GM19467 (cell line): ENCODE results near the gene ATG2A.

Experiments used
- ATAC-seq: cut with Tn5 transposase; IDR thresholded peaks from one replicate; pipeline ENCODE4 v1.9.1; 2021; ENCODE audit warnings: mild to moderate bottlenecking, moderate library complexity; ENCODE audit not compliant: unreplicated experiment

Gene ATG2A

DNA sequence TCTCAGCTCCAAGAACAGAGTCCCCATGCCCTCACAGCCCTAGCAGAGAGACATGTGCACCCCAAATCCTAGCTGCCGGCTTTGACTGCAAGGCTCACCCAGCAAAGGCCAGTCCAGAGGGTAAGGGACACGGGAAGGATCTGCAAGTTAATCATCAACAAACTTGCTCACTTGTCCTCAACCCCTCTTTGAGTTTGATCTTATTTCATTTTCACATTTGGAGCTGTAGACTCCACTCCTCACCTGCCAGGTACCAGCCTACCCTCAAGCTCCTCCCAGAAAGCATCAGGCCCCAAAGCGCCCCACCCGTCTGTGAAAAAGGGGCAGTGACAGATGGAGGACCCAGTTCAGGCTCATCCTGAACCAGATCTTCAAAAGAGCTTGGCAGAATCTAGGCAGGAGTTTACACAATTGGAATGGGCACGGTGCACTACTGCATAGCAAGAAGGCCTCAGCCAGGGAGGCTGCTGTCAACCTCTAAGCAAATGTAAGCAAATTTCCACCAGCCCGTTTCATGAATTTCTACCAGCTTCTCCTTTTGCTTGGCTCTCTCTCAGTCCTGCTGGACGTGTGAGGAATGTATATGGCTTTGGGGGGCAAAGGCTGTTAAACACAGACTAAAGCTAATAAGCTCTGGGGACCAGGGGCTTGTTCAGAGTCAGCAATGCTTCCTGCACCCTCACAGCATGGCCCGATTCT, 44.1 kb downstream of the ATG2A start:
- ATAC-seq, result no peak

DNA sequence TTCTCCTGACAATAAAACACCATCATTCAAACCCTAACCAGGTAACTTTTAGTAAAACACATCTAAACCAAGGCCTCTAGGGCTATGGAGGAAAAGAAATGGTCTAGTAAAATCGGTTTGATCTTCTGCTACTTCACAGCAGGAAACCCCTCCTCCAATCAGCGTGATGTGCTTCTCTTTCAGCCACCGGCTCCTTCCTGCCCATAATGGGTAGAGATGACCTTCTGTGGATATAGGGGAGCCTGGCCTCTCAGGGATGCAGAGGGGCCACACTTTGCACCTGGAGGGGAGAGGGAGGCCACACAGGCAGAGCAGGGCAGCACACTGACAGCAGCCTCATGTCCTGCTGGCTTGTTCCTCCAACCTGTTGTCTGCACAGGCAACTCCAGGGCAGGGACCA, 45.5 kb downstream of the ATG2A start:
- ATAC-seq, result no peak

DNA sequence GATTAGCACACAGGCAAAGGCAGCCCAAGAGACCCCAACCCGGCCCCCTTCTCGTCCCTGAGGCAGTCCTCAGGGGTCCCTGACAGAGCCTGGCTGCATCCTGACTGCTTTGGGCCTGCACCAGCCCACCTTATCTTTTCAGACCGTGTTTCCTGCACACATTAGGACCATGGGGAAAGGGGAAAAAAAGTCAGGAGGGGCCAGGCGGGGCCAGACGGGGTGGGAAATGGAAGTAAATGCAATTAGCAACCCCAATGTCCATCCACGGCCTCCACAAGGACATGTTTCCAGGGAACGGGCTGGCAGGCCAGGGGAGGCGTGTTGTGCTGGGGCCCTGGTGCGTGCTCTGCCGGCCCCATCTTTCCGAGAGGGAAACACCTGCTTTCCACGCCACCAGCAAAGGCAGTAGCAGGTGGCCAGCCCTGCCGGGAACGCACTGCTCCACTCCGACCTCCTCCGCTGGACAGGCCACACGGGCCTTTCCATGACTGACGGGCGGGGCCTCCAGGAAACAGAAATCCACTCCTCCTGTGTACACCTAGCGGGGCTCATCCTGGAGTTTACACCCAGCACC, 46.0 kb downstream of the ATG2A start:
- no peak for ATAC-seq

DNA sequence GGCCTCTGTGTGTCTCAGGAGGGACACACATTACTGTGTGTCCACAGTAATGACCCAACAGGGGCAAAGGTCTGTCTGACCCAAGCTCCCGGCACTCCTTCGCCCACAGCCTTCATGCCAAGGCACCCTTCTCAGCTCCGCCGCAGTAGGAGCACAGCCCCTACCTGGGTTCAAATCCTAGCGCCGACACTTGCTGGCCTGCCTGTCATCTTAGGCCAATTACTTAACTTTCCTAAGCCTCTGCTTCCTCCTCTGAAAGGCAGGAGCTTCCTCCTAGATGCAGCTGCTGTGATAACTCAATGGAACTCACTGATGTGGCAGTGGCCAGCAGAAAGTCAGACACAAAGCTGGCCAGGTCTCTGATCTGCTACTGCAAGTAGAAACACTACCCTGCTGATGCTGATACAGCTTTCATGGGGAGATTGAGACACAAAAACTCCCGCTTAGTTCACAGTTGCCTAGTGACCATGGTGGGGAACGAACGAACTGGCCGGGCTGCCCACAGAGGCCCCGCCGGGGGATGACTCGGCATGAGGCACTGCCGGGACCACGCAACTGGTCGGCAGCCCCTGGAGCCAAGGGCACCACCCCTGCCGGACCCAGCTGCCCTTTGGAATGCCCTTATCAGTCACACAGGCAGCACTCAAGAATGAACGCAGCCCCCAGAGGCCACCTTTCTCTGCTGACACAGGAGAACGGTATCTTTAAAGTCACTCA, 46.7 kb downstream of the ATG2A start:
- no peak for ATAC-seq

DNA sequence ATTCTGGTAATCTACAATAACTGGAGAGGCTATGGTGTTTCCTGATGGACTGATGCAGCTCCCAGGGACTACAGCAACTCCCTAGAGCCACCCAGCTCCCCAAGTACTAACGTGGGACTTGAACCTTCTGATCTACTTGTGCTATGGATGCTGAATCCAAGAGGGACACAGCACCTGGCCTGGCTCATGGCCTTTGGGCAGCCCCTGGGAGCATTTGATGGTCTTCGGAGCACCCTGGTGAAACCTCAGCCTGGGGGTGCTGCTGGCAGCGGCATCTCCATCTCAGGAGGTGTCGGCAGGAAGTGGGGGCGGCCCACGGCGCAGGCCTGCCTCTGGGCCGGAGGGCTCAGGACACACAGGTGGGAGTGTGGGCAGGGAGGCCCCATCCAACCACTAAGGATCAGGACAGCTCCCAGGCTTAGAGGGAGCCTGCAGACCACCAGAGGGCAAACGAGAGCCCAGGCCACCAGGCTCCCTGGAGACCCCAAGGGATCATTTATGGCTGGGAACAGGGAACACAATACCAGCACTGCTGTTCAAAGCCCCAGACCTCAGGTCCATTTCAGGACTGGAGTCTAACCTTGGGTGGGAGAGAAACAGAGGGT, 47.3 kb downstream of the ATG2A start:
- ATAC-seq, result no peak

DNA sequence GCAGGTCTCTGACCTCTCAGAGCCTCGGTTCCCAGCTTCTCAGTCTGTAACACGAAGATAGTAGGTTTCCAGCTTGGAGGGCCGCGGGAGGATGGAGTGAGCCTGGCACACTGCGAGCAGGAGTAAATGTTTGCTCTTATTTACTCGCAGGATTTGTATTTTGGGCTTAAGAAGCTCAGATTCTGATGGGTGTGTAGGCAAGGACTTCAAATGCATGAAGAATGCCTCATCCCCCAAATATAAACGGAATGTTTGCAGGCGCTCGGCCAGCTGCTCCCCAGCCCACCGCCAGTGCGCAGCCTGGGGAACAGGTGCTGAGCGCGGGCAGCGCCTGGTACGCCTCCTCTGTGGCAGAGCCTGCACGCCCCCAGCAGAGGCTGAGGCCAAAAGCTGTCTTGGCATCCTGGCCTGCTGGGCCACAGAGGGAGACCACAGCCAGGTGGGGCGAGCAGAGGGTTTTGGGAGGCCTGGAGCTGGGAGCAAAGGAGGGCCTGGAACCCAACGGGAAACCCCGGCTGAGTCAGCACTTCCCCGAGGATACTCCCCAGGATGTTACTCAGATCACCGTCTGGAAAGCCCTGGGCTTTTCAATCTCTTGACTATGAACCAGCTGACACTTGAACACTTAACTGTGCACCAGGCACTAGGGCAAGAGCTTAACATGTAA, 48.0 kb downstream of the ATG2A start:
- no peak for ATAC-seq

DNA sequence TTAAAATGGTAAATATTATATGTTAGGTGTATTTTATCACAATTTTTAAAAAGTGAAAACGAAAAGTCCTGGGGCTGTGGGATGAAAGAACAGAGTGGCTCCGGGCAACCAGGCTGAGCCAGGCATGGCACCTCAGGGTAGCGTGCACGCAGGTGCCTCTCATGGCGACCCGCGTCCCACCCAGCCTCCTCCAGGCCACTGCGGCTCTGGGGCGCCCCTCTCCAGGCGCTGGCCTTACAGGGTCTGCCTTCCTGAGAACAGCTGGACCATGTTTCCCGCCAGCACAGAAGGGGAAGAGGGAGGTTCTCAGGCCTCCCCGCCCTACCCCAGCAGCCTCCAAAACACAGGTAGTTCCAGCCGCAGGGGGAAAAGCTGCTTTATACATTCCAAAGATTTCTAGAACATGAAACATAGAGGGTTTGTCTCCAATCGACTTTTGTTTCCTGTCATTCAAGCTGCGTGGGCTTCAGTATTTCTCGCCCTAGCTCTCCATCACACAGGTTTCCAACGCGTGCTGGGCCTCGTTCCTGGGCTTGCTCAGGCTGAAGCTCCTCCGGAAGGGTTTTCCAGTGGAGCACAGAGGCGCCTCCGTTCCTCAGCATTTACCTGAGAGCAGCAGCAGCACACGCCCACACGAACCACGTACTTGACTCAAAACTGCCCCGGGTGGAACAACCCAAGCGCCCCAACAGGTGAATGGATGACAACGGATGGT, 49.1 kb downstream of the ATG2A start:
- no peak for ATAC-seq

DNA sequence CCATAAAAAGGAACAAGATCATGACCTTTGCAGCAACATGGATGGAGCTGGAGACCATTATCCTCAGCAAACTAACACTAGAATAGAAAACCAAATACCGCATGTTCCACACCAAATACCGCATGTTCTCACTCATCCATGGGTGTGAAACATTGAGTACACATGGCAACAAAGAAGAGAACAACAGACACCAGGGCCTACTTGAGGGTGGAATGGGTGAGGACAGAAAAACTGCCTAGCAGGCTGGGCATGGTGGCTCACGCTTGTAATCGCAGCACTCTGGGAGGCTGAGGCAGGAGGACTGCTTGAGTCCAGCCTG, 50.9 kb downstream of the ATG2A start:
- ATAC-seq, result peak; percentile 4

DNA sequence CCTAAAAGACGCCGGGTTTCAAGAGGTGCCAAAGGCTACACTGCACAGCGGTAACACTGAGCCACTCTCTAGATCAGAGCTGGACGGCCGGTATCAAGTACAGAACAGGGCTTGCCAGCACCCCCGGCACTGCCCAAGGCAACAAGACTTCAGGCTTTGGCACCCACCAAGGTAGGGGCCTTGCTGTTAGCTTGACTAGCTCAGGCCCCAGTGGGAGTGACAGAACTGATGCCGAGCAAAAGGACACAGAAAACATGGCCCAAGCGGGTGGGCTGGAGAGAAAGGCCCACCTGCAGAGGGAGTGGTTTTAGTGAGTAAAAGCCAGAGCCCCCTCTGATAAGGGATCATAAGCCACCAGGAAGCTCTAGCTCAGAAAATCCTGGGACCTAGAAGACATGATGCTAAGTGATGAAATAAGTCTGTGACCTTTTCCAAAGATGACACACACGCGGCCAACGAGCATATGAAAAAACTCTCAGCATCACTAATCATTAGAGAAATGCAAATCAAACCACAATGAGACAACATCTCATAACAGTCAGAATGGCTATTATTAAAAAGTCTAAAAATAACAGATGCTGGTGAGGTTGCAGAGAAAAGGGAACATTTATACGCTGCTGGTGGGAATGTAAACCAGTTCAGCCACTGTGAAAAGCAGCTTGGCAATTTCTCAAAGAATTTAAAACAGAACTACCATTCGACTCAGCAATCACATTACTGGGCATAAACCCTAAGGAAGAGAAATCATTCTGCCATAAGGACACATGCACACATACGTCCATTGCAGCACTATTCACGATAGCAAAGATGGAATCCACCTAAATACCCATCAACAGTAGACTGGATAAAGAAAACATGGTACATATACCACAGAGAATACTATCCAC, 51.5 kb downstream of the ATG2A start:
- peak; percentile 28 for ATAC-seq

DNA sequence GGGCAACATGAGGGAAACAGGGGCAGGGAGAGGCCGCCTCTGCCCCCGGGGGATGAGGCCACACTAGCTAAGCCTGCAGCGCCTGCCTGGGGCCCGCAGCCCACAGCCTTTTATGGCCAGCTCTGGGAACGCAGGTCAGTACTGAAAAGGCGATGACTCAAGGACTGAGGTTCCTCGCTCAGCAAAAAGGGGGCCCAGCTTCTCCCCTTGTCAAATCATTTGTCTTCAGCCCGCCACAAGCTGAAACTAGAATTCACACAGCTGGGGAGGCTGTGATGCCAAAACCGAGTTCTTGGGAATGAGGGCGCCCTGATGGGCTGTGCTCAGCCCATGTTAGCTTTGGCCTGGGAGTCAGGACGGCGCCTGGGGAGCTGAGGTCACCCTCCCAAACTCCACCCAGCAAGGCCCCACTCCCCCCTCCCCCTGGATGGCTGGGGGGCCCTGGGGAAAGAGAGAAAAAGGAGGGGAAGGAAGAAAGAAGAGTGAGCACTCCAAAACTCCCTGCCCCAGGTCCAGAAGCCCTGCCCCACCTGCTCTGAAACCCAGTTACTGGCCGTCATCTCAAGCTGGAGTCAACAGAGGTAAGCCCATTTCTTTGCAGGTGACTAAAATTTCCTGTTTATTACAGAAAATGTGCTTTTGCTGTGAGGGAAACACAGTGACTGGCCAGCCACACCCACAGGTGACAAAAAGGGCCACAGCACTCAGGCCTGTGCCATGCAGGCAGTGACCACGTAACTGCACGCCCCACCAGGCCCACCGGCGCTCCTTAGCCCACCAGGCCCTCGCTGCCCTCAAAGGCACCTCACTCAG, 52.3 kb downstream of the ATG2A start:
- peak; percentile 22 for ATAC-seq

DNA sequence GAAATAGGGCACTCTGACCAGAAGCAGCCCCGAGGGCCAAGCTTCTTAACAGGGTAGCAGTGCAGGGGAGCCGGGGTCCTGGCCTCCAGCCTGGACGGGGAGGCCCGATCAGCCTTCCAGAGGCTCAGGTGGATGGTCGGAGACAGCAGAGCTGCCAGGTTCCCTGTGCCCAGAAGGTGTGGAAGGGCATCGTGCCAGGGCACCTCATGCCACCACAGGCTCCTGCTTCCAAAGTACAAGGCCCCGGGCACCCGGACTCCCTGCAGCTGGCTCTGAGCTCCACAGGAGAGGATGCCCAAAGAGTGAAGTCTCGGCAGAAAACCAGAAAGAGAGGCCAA, 52.9 kb downstream of the ATG2A start:
- no peak for ATAC-seq

DNA sequence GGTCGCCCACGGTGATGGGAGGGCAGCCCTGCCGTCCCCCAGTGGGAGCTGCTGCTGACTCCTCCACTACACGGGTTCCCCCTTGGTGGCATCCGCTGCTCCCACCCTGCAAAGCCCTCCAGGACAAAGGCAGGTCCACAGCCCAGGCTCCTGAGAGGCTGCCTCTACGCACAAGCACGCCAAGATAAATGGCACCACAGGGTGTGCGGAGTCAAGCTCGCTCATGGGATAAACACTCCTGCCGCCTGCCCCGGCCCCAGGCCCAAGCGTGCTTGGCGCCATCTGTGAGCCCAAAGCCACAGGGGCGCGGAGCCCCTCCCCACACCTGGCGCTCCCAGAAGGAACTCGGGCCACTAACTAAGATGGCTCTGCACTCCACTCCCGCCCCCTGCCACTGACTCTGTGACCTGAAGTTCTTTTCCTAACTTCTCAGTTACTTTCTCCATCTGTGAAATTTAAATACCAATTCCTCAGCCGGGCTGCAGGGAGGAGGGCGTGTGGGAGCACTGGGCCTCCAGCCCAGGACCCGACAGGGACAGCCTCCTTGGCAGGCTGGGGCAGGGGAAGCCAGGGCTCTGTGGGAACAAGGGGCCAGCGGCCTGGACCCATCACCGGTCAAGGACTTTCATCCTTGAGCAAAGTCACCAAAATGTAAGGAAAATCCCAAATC, 53.5 kb downstream of the ATG2A start:
- no peak for ATAC-seq

DNA sequence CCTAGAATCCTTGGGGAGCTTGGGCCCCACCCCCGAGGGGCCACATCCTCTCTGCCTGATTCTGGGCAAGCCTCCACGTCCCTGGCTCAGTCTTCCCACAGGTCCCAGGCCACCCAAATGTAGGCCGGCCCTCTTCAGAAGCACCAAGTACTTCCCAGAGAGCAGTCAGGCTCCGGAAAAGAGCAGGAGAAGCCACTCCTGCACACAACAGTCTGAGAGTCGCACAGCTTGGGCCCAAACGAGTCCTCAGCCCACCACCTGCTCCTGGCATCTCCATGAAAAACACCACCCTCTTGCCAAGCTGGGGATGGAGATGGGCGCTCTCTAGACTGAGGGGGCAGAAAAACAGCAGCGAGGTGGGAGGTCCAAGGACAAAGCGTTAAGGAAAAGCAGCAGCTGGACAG, 54.0 kb downstream of the ATG2A start:
- no peak for ATAC-seq

DNA sequence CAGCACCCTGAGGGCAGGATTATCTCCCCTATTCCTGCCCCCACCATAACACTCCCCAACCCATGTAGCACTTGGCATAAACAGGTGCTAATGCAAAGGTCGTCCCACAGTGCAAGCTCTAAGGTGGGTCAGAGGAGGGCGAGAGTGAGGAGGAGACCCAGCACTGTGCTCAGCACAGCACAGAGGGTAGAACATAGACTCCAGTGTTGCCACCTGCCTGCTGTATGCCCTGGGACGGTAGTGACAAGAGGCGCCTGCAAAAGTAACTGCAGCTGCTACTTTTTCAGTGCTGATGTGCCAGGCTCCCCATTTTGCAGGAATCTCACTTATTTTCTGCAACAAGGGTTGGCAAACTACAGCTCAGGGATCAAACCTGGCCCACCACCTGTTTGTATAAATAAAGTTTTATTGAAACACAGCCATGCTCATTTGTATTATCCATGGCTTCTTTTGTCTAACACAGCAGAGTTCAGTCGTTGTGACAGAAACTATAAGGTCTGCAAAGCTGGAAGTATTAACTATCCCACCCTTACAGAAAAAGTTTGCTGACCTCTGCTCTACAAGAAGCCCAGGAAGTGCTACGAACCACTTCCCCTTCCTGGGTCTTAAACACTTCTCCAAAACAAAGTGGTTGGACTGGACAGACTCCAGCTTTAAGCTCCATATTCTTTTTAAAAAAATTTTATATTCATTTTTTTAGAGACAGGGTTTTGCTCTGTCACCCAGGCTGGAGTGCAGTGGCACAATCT, 55.6 kb downstream of the ATG2A start:
- ATAC-seq, result no peak

DNA sequence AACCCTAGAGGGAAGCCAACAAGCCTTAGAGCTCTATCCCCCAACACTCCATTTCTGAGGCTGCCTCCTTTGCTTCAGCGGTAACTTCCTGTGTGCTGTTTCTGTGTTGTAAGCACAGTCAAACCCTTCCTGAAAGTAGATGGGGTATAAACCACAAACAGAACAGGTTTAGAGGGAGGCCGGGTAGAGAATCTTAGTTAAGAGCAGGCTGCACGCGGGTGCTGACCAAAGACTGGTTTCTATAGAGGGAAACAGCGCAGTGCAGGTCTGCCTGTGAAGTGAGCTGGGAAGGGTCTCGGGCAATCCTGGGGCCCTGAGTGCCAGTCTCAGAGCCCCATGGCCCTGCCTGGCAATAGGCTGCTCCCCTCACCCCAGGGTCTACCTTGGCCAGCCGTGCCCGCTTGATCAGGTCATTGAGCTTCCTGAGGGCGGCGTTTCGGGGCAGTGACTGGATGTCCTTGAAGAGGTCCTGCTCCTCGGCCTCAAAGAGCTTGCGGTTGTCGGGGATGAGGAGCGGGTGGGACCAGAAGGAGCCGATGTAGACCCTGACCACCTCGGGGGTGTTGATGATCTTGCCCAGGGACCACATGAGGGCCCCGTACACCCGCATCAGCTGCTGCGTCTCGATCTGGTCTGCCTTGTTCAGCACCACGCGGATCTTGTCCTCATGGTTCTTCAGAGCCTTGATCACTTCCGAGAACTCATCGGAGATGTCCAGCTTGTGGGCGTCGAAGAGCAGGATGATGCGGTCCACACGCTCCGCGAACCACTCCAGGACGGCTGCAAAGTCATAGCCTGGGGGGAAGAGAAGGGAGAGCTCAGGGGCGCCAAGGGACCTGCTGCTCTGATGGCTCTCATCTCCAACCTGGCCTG, 57.2 kb downstream of the ATG2A start:
- peak; percentile 70 for ATAC-seq

DNA sequence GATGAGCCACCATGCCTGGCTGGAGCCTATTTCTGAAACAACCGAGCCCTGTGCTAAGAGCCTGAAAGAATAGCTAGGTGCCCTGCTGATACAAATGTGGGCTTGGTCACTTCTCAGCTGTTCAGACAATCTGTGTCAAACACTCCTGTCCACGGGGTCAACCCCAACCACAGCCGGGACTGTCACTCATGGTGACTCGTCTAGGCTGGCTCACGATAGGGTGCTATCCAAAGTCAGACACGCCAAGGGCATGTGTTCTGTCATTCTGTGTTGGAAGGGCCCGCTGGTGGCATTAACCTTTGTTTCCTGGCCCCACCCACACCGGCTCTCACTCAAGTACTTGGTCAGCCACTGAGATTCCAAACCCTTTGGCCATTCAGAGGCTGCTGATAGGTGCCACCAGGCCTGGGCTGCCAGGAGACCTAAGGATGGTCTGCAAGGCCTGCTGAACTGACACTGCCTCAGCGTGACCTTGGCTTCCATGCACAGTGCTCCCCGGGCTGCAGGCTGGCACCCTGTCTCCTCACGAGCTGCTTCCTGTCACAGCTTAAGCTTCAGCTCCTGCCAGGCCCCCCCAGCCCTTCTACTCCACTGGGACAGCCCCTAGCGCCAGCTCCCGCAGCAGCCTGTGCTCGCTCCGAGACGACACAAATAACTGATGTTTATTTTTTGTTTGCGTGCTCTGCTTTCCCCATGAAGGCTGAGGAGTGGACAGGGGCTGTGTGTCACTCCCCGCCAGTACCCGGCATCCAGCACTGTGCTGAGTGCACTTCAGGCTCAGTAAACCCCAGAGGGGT, 58.3 kb downstream of the ATG2A start:
- ATAC-seq, result no peak
